Measurements from ENCODE around the gene CCDC167.

The CCDC167 gene

GRCh38 chr6:37528541-37528940 lies 28.8 kb upstream of the CCDC167 start:
- DNase-seq: no peak

GRCh38 chr6:37525460-37526357 lies 26.0 kb upstream of the CCDC167 start:
- peak; percentile 17 for DNase-seq

GRCh38 chr6:37524970-37525318 lies 25.3 kb upstream of the CCDC167 start:
- DNase-seq: no peak

GRCh38 chr6:37524025-37524969 lies 24.6 kb upstream of the CCDC167 start:
- no peak for DNase-seq

- no peak for DNase-seq
These were observed 23.7 kb upstream of the CCDC167 start for GRCh38 chr6:37523412-37523811.

- DNase-seq: no peak
These were observed 23.1 kb upstream of the CCDC167 start for GRCh38 chr6:37522836-37523235.

GRCh38 chr6:37521674-37522073 lies 22.0 kb upstream of the CCDC167 start:
- no peak for DNase-seq

GRCh38 chr6:37520926-37521325 lies 21.2 kb upstream of the CCDC167 start:
- no peak for DNase-seq

GRCh38 chr6:37519461-37519860 lies 19.8 kb upstream of the CCDC167 start:
- DNase-seq: no peak

GRCh38 chr6:37518116-37518515 lies 18.4 kb upstream of the CCDC167 start:
- no peak for DNase-seq

GRCh38 chr6:37517411-37517812 lies 17.7 kb upstream of the CCDC167 start:
- DNase-seq: peak; percentile 38

- no peak for DNase-seq
These were observed 17.3 kb upstream of the CCDC167 start for GRCh38 chr6:37516920-37517405.

- peak; percentile 55 for DNase-seq
These were observed 16.6 kb upstream of the CCDC167 start for GRCh38 chr6:37516076-37516919.

- no peak for DNase-seq
These were observed 16.0 kb upstream of the CCDC167 start for GRCh38 chr6:37515712-37516075.

GRCh38 chr6:37514837-37515236 lies 15.1 kb upstream of the CCDC167 start:
- no peak for DNase-seq

- no peak for DNase-seq
These were observed 14.7 kb upstream of the CCDC167 start for GRCh38 chr6:37514321-37514771.

- no peak for DNase-seq
These were observed 13.9 kb upstream of the CCDC167 start for GRCh38 chr6:37513576-37513975.

- no peak for DNase-seq
These were observed 13.5 kb upstream of the CCDC167 start for GRCh38 chr6:37513155-37513554.

GRCh38 chr6:37512400-37513011 lies 12.8 kb upstream of the CCDC167 start:
- DNase-seq: no peak

- no peak for DNase-seq
These were observed 12.3 kb upstream of the CCDC167 start for GRCh38 chr6:37511910-37512399.

- no peak for DNase-seq
These were observed 11.5 kb upstream of the CCDC167 start for GRCh38 chr6:37511201-37511600.

All from KG1 (cell line).